PC-3 (cell line): ENCODE measurements around the gene CNTN1. TPM values are rescaled to one million over a fixed set of nuclear protein-coding genes. Genes with fewer than 3 reads are reported as not detected.

Source experiments
- ATAC-seq: fragments of 200-7000 bp; cut with Tn5 transposase; 2 replicates; pipeline ENCODE4 v1.9.1; 2020; ENCODE audit warnings: mild to moderate bottlenecking, moderate library complexity
- BruUV-seq: library from RNA; stranded (reverse); fragments of 400-500 nt; replicated peaks from 2 replicates; lab custom pipeline; 2021; lab: Mats Ljungman, UMichigan
- CTCF ChIA-PET: fragments of 300-600 bp; sonication (Branson Sonifier 250); formaldehyde crosslinking; loops from one replicate; lab custom pipeline; 2022; ENCODE audit warnings: antibody characterized with exemption; lab: Charles Lee
- POLR2A ChIA-PET: fragments of 300-600 bp; sonication (Branson Sonifier 250); formaldehyde crosslinking; loops from one replicate; lab custom pipeline; 2022; ENCODE audit warnings: antibody characterized with exemption; ENCODE audit not compliant: unreplicated experiment; lab: Charles Lee
- DNase-seq: peaks from one replicate; pipeline ENCODE4 v3.0.0-alpha.2; 2015
- H2AFZ ChIP-seq: fragments of 300-600 bp; sonication (generic); 2 replicates; pipeline ENCODE4 v1.6.0; 2016; ENCODE audit warnings: antibody characterized with exemption, low read length
- H3F3A ChIP-seq: fragments of 300-600 bp; sonication (generic); one replicate; pipeline ENCODE4 v1.6.0; 2017; ENCODE audit warnings: antibody characterized with exemption, low read length, control low read depth, mild to moderate bottlenecking; ENCODE audit not compliant: unreplicated experiment
- H3K27ac ChIP-seq: fragments of 300-600 bp; sonication (generic); 2 replicates; pipeline ENCODE4 v1.5.1; 2016; ENCODE audit warnings: mild to moderate bottlenecking, low read length
- H3K27me3 ChIP-seq: fragments of 300-600 bp; sonication (generic); 2 replicates; pipeline ENCODE4 v1.6.1; 2016; ENCODE audit warnings: low read length, mixed read lengths
- H3K36me3 ChIP-seq: fragments of 300-600 bp; sonication (generic); 2 replicates; pipeline ENCODE4 v1.6.1; 2016; ENCODE audit warnings: low read depth, mixed run types, low read length, mixed read lengths
- H3K4me1 ChIP-seq: fragments of 300-600 bp; sonication (generic); 2 replicates; pipeline ENCODE4 v1.5.1; 2016; ENCODE audit warnings: low read length; ENCODE audit not compliant: insufficient read depth
- H3K4me2 ChIP-seq: fragments of 300-600 bp; sonication (generic); 2 replicates; pipeline ENCODE4 v1.6.0; 2016; ENCODE audit warnings: low read length
- H3K4me3 ChIP-seq: fragments of 300-600 bp; sonication (generic); 2 replicates; pipeline ENCODE4 v1.5.1; 2016; ENCODE audit warnings: mild to moderate bottlenecking, low read length, mixed read lengths
- H3K79me2 ChIP-seq: fragments of 300-600 bp; sonication (generic); 2 replicates; pipeline ENCODE4 v1.6.1; 2017; ENCODE audit warnings: low read length, mixed read lengths
- H3K9ac ChIP-seq: fragments of 300-600 bp; sonication (generic); 2 replicates; pipeline ENCODE4 v1.6.0; 2016; ENCODE audit warnings: mild to moderate bottlenecking, low read length
- H3K9me2 ChIP-seq: fragments of 300-600 bp; sonication (generic); replicated peaks from 2 replicates; pipeline ENCODE4 v1.6.1; 2016; ENCODE audit warnings: mixed run types, low read length, mixed read lengths
- H3K9me3 ChIP-seq: fragments of 300-600 bp; sonication (generic); 2 replicates; pipeline ENCODE4 v1.6.1; 2016; ENCODE audit warnings: low read length, mixed read lengths
- H4K20me1 ChIP-seq: fragments of 300-600 bp; sonication (generic); 2 replicates; pipeline ENCODE4 v1.6.1; 2016; ENCODE audit warnings: low read length, mixed read lengths
- EZH2 ChIP-seq: fragments of 300-600 bp; sonication (generic); IDR thresholded peaks from one replicate; pipeline ENCODE4 v1.6.1; 2017; ENCODE audit warnings: antibody characterized with exemption, mild to moderate bottlenecking, low read length; ENCODE audit not compliant: unreplicated experiment
- EZH2phosphoT487 ChIP-seq: fragments of 300-600 bp; sonication (generic); IDR thresholded peaks from 2 replicates; pipeline ENCODE4 v1.6.1; 2018; ENCODE audit warnings: mild to moderate bottlenecking, antibody characterized with exemption, low read length, borderline replicate concordance
- intact Hi-C: fragments of 100-400 bp; cut with micrococcal nuclease; formaldehyde crosslinking; loops from 2 replicates; pipeline ENCODE4 v1.9.0; 2023
- total RNA-seq: library from RNA; depleted of rRNA; stranded (reverse); fragments of >200 nt; gene quantifications from 2 replicates; pipeline ENCODE4 v1.2.3, GENCODE V29; 2014
- TF ChIP-seq, protein P1 (sequence below): fragments of 300-600 bp; sonication (generic); conservative IDR thresholded peaks from 2 replicates; pipeline ENCODE4 v1.5.1; 2017; ENCODE audit warnings: antibody characterized with exemption, low read depth, mild to moderate bottlenecking, low read length

CNTN1 gene
- total RNA-seq, 1 experiment from 2014 or later = not detected

DNA sequence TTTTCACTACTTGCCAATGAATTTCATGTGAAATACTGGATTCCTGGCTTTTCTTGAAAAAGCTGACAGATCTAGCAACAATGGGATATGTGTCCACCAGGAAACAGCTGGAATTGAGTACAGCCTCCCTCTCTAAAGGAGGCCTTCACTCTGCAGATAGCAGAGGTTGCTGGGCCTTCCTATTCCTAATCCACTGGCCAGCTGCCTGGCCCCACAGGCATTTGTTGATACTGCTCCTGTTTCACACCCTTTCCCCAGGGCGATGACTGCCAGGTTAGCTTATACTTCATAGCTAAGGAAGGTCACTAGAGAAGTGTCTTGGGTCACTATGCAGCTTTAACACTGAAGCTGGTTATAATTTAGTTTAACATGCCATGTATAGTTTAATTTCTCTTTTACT lies 408.3 kb downstream of the CNTN1 start:
- Histone ChIP-seq H2AFZ (no peak overlapping the region), H3K9me2 (no peaks in the 10 kb centered on the region), H3K27ac (no peak overlapping the region), H3K4me2 (no peak overlapping the region), H3K36me3 (no peaks in the 10 kb centered on the region), H3K79me2 (no peaks in the 10 kb centered on the region), H4K20me1 (no peaks in the 10 kb centered on the region), H3K9ac (no peak overlapping the region), H3K9me3 (no peaks in the 10 kb centered on the region), H3K4me1 (no peaks in the 10 kb centered on the region), H3K4me3 (no peak overlapping the region), H3F3A (no peaks in the 10 kb centered on the region), H3K27me3 (peaks cover 14% of the 10 kb centered on the region)
- ATAC-seq (no peak), DNase-seq (no peak)
- ChIA-PET POLR2A (no interaction called here), CTCF (no interaction called here)
- TF ChIP-seq, protein P1, sequence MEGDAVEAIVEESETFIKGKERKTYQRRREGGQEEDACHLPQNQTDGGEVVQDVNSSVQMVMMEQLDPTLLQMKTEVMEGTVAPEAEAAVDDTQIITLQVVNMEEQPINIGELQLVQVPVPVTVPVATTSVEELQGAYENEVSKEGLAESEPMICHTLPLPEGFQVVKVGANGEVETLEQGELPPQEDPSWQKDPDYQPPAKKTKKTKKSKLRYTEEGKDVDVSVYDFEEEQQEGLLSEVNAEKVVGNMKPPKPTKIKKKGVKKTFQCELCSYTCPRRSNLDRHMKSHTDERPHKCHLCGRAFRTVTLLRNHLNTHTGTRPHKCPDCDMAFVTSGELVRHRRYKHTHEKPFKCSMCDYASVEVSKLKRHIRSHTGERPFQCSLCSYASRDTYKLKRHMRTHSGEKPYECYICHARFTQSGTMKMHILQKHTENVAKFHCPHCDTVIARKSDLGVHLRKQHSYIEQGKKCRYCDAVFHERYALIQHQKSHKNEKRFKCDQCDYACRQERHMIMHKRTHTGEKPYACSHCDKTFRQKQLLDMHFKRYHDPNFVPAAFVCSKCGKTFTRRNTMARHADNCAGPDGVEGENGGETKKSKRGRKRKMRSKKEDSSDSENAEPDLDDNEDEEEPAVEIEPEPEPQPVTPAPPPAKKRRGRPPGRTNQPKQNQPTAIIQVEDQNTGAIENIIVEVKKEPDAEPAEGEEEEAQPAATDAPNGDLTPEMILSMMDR = no peak
- TF ChIP-seq EZH2 = no peak
- no peak for TF ChIP-seq EZH2phosphoT487
- intact Hi-C loops = no loop called here
- no TSS peak for BruUV-seq

DNA sequence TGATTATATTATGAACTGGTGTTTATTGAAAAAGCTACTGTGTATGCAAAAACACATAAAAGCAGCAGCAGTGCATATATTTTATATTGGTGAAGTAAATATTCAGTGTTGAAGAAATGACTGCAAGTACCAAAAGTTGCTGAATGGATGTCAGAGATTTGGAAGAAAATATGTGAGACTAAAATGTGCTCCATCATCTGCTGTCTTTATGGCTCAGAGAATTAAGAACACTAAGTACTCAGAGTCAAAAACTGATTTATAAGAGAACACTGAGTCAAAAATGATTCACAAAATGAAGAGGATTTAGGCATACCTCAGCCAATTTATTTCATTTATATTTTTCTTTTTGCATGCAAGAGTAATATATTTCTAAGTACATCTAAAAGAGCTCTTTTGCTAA lies 409.6 kb downstream of the CNTN1 start:
- H3K4me2 ChIP-seq = no peak overlapping the region
- H3K27ac ChIP-seq = no peak overlapping the region
- DNase-seq (no peak), ATAC-seq (no peak)
- no peaks in the 10 kb centered on the region for H4K20me1 ChIP-seq
- no peaks in the 10 kb centered on the region for H3K9me3 ChIP-seq
- no peaks in the 10 kb centered on the region for H3K9me2 ChIP-seq
- ChIA-PET CTCF (interaction anchor here (0.6 kb wide), 1 partner anchor 155 kb away, joined by 3 read pairs; no protein-coding TSS in a partner anchor), POLR2A (no interaction called here)
- H2AFZ ChIP-seq = no peak overlapping the region
- no peak overlapping the region for H3K9ac ChIP-seq
- no peaks in the 10 kb centered on the region for H3K36me3 ChIP-seq
- H3K79me2 ChIP-seq = no peaks in the 10 kb centered on the region
- H3F3A ChIP-seq = no peaks in the 10 kb centered on the region
- intact Hi-C loops = no loop called here
- TF ChIP-seq EZH2 (no peak), EZH2phosphoT487 (no peak)
- TF ChIP-seq, protein P1 = no peak
- H3K4me3 ChIP-seq = no peak overlapping the region
- no peaks in the 10 kb centered on the region for H3K4me1 ChIP-seq
- no TSS peak for BruUV-seq
- peaks cover 13% of the 10 kb centered on the region for H3K27me3 ChIP-seq

DNA sequence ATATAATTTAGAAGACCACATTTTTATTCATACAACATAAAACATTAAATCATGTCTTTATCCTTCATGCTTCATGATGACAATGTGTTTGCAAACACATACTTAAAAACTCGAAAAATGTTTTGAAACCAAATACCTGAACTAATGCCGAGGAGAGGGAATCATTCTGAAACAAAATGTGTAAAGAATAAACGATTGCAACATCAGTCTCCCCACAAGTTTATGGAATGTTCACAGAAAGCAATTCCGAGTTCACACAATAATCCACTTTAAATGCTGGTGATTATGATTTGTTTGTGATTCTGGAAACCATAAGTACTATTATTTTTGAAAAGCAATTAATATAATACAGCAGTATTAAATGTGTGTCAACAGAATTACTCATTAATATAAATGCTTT lies 411.4 kb downstream of the CNTN1 start:
- CTCF ChIA-PET = no interaction called here

More for the DNA sequence above, 411.4 kb downstream of the CNTN1 start:
- H3K9me2 ChIP-seq = no peaks in the 10 kb centered on the region
- H3K4me3 ChIP-seq = no peak overlapping the region
- DNase-seq (no peak), ATAC-seq (no peak)
- no TSS peak for BruUV-seq
- no peak overlapping the region for H3K4me2 ChIP-seq
- H3K9me3 ChIP-seq = no peaks in the 10 kb centered on the region
- intact Hi-C loops = no loop called here
- no peak overlapping the region for H3K9ac ChIP-seq
- no peaks in the 10 kb centered on the region for H3K79me2 ChIP-seq
- H3K27me3 ChIP-seq = peaks cover 19% of the 10 kb centered on the region
- TF ChIP-seq EZH2phosphoT487 = no peak
- TF ChIP-seq, protein P1 = no peak
- no peak for TF ChIP-seq EZH2
- H4K20me1 ChIP-seq = no peaks in the 10 kb centered on the region
- no peak overlapping the region for H2AFZ ChIP-seq
- no peak overlapping the region for H3K27ac ChIP-seq
- no peaks in the 10 kb centered on the region for H3K36me3 ChIP-seq
- POLR2A ChIA-PET = no interaction called here
- H3K4me1 ChIP-seq = no peaks in the 10 kb centered on the region
- no peaks in the 10 kb centered on the region for H3F3A ChIP-seq
